AG08396 (cell line): ENCODE data around the gene EXOSC7.
"Not testable (repeated sequence)": the region's sequence is repeated elsewhere in the genome, so short reads cannot be mapped to it uniquely, and the experiment has no call there.

Experiments used
- DNase-seq: peaks from one replicate; pipeline ENCODE4 v3.0.0; 2012; ENCODE audit warnings: low spot score, mixed read lengths

Gene EXOSC7

GRCh38 chr3:45024542-45025255 lies 48.7 kb downstream of the EXOSC7 start:
- DNase-seq = no peak

- DNase-seq = peak; percentile 62
Observed at GRCh38 chr3:45026038-45026437, 50.0 kb downstream of the EXOSC7 start, which contains the start of gene CLEC3B. Gene CLEC3B, plus strand, starts transcription at chr3:45026303. Its CDS starts 60 bp downstream, at chr3:45026363.

DNA sequence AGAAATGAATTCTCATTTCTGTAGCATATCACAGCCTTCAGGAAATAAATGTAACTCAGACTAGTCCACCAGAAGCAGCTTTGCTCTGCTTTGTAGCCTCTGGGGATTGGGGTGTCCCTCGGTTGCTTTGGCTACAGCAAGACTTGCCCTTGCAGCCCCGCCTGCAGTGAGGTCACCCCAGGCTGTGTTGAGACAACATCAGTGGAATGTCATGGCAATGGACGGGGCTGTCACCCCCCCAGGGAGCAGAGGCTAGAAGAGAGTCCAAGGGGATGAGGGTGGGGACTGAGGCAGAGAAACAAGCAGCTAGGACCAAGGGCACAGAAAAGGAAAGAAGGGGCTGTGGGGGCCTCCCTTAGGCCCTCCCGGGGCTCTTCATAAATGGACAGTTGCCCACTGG lies 50.9 kb downstream of the EXOSC7 start:
- DNase-seq = peak; percentile 76

DNA sequence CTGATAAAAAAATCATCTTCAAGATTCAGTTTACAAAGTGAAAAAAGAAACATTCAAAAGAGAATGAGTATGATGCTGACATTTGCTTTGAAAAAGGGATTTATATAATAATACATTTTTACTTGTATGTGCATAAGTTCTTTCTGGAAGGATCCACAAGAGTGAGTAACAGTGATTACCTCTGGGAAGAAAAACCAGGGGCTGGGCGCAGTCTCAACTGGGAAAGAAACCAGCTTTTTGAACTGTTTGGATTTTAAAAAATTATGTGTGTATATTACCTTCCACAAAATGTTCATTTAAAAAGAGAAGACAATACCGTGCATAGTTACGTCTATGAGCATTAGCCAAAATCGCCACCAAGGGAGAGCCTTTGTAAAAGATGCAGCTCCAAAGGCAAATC lies 51.4 kb downstream of the EXOSC7 start:
- DNase-seq = no peak

GRCh38 chr3:45029216-45029615 lies 53.2 kb downstream of the EXOSC7 start:
- no peak for DNase-seq

- DNase-seq = peak; percentile 53
Observed at GRCh38 chr3:45029661-45030060, 53.6 kb downstream of the EXOSC7 start.

- no peak for DNase-seq
Observed at GRCh38 chr3:45031531-45031930, 55.5 kb downstream of the EXOSC7 start.

DNA sequence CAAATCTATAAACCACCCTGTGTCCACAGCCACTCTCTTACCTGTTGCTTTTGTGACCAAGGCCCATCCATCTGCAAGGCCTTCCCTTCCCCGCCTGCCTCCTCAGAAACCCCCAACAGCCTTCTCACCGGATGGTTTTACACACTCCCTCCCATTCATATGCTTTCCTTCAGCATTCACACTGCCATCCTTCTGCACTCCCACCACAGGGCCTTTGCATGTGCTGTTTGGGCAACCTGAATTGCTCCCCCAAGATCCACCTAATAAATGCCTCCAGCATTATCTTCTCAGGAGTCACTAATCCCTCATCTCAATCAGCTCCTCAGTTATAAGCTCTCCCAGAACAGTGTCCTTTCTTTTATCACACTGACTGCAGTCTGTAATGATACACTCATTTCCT lies 56.1 kb downstream of the EXOSC7 start:
- no peak for DNase-seq

DNA sequence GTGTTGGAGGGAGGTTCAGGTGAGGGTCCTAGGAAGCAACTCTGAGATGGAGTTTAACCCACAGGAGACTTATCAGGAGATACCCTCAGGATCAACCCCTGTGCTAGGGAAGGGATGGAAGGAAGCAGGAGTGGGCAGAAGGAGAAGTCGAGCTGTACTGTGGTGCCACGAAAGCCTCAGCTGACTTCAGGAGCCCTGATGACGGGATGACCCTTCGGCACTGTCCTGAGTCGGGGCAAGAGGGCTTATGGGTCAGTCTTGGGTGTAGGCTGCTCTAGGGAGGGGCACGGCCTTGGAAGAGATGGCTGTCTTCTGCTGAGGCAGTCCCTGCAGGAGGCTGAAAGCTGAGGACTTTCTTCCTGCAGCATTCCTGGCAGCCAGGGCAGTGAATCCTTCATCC lies 57.7 kb downstream of the EXOSC7 start:
- no peak for DNase-seq

- DNase-seq = no peak
Observed at GRCh38 chr3:45034612-45035252, 58.7 kb downstream of the EXOSC7 start.

DNA sequence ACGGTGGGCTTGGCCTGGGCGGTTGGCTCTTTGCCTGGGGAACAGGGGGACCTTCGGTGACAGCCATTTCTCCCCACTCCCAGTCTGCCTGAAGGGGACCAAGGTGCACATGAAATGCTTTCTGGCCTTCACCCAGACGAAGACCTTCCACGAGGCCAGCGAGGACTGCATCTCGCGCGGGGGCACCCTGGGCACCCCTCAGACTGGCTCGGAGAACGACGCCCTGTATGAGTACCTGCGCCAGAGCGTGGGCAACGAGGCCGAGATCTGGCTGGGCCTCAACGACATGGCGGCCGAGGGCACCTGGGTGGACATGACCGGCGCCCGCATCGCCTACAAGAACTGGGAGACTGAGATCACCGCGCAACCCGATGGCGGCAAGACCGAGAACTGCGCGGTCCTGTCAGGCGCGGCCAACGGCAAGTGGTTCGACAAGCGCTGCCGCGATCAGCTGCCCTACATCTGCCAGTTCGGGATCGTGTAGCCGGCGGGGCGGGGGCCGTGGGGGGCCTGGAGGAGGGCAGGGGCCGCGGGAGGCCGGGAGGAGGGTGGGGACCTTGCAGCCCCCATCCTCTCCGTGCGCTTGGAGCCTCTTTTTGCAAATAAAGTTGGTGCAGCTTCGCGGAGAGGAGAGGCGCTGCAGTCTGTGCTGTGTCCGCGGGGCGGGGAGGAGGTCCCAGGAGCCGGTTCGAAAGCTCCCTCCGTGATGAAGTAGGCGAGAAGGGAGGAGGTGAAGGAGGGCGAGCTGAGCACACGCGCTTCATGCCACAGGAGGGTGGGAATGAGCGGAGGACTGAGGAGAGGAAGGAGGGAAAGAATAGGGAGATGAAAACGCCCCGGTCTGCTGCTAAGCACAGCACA lies 59.6 kb downstream of the EXOSC7 start:
- peak; percentile 66 for DNase-seq

GRCh38 chr3:45037720-45038455 lies 61.8 kb downstream of the EXOSC7 start:
- DNase-seq = peak; percentile 91

DNA sequence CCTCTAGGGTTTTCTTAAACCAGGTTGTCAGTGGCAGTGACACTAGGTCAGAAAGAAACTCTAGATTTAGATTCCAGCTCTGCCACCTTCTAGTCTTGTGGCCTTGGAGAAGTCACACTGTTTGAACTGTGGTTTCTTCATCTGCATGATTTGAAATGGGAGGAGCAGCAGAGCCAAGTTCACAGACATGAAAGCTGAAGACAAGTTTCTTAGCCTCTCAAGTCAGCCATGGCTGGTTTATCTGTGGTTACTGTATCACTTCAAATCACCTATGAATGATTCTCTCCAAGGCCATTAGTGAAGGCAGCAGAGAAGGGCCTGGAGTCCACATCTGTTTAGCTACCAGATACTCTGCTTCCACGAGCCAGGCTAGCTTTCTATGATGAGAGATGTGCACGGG lies 65.6 kb downstream of the EXOSC7 start:
- DNase-seq = no peak

GRCh38 chr3:45042162-45042561 lies 66.1 kb downstream of the EXOSC7 start:
- DNase-seq = no peak

GRCh38 chr3:45043728-45044299 lies 67.8 kb downstream of the EXOSC7 start:
- DNase-seq = peak; percentile 65

- no peak for DNase-seq
Observed at GRCh38 chr3:45048244-45048643, 72.2 kb downstream of the EXOSC7 start.

DNA sequence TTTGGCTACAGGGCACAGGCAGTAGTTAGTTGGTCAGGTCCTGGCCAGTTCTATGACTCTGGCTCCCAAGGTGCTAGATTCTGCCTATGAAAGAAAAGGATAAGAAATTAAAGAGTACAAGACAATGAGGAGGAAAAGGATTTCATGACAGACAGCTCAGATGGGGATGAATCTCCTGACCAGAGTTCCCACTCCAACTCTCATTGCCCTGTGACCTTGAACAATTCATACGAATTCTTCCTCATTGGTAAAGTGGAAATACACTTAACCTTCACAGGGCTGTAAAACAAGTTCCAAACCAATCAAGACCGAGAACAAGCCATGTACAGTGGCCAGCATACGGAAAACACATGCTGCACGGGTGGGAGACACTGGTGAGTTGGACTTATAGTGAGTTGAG lies 73.8 kb downstream of the EXOSC7 start:
- DNase-seq = no peak

DNA sequence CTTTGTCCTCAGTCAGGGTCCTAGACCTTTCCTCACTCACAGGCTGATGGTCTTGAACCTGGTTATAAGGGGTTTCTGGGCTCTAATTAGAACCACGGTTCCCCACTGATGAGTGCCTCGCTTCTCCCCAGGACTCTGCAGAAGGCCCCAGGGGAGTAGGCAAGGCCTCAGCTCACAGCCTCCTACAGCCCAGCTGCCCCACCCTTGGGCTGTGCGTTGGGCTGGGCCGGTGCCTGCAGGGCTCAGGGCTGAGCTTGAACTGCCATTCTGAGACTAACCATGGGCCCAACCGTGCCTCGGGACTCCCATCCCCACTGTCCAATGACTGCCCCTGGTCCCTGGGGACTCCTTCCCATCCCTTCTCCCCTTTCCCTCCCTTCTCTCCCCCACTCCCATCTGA lies 75.6 kb downstream of the EXOSC7 start:
- no peak for DNase-seq

- DNase-seq = not testable (repeated sequence)
Observed at GRCh38 chr3:45053805-45054195, 77.8 kb downstream of the EXOSC7 start.

GRCh38 chr3:45054196-45054857 lies 78.3 kb downstream of the EXOSC7 start:
- peak; percentile 53 for DNase-seq

- DNase-seq = no peak
Observed at GRCh38 chr3:45055032-45055410, 79.0 kb downstream of the EXOSC7 start.
